ENCODE measurements around the gene USHBP1.

USHBP1 gene

GRCh38 chr19:17206736-17207581, 57.6 kb downstream of the USHBP1 start:
- DNase-seq = no peak

- DNase-seq = no peak
These were observed 59.1 kb downstream of the USHBP1 start for GRCh38 chr19:17205237-17206140.

GRCh38 chr19:17202713-17203112, 61.8 kb downstream of the USHBP1 start:
- no peak for DNase-seq

- DNase-seq = no peak
These were observed 62.3 kb downstream of the USHBP1 start for GRCh38 chr19:17202249-17202648.

GRCh38 chr19:17200408-17201079, 64.0 kb downstream of the USHBP1 start:
- DNase-seq = no peak

All from NCI-H1417 treated with DMSO at 0.1 percent for 48 hours (cell line).